Right ventricle myocardium superior (tissue), 1 donor: ENCODE data around the gene CACNA2D2. TPM values are rescaled to one million over a fixed set of nuclear protein-coding genes. Genes with fewer than 3 reads are reported as not detected.

Experiments
- ATAC-seq: fragments of 200-7000 bp; cut with Tn5 transposase; one replicate; pipeline ENCODE4 v1.9.1; 2020; ENCODE audit warnings: mild to moderate bottlenecking; ENCODE audit not compliant: poor library complexity
- DNase-seq: peaks from one replicate; pipeline ENCODE4 v3.0.0-alpha.2; 2020
- intact Hi-C: fragments of 100-400 bp; cut with DNase I; formaldehyde crosslinking; loops from one replicate; pipeline ENCODE4 v1.11.2; 2022
- total RNA-seq: library from RNA; stranded (reverse); fragmentation: NEBNext Ultra II Directional; extraction: Animal tissue kit (Norgen Biotek cat#: 25700); gene quantifications from one replicate; pipeline ENCODE4 v1.2.1, GENCODE V29; 2021
- donor health status: DM: no; HTN: yes; CAD: no; lungs with severe emphysema.

Gene CACNA2D2
- total RNA-seq, 1 donor from 2014 or later = 1.6 TPM

DNA sequence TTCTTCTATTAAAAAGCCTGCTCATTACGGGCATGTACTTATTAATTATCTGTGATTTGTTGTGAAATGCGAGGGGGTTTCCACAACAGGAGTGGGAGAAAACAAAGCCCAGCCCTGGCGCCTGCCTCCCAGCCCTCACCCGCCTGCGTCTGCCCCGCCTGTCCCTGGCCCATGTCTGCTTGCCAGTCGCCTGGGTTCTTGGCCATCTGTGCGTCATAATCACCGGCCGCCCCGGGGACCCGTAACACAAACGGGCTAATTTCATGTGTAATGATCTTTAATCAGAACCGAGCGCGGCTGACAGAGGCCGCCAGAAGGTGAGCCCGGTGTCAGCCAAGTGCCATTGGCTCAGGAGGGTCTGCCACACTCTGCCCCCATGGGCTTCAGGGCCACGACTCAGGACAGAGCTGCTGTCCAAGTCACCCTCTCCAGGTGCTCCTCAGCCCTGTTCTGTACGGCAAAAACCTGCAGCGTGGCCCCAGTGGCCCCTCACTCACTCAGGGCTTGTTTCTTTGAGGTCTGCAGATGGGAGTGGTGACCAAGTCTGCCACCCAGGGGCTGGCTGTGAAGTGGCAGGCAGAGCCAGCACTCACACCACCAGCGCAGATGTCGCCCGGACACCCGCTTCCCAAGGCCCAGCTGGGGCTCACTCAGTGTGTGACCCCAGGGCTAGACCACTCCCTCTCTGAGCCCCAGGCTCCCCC is 115.3 kb downstream of the CACNA2D2 start:
- ATAC-seq = no peak
- intact Hi-C loops = no loop called here
- DNase-seq = no peak

GRCh38 chr3:50385754-50386153 is 117.7 kb downstream of the CACNA2D2 start:
- ATAC-seq (no peak), DNase-seq (no peak)
- intact Hi-C loops = no loop called here

- DNase-seq (no peak), ATAC-seq (no peak)
- intact Hi-C loops = no loop called here
Observed at GRCh38 chr3:50383750-50384149, 119.7 kb downstream of the CACNA2D2 start.

- intact Hi-C loops = no loop called here
- no peak for ATAC-seq
- DNase-seq = no peak
Observed at GRCh38 chr3:50382722-50383121, 120.7 kb downstream of the CACNA2D2 start.

DNA sequence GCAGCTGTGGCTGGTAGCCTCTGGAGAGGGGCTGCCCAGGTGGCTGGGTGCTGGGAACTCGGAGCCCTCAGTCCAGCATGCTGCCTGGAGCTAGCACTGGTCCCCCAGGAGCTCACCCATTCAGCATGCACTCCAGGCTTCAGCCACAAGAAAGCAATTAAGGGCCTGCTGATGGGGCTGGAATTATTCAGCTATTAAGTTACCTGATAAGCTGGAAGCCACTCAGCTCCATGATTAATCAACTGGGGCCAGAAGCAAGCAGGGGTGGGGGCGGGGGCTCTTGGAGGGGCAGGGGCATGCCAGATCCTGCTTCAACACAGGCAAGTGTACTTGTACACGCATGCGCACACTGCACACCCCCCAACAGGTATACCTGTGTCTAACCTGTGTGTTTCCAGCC is 122.1 kb downstream of the CACNA2D2 start:
- no peak for ATAC-seq
- intact Hi-C loops = no loop called here
- DNase-seq = no peak

GRCh38 chr3:50380405-50381085 is 122.9 kb downstream of the CACNA2D2 start:
- DNase-seq (no peak), ATAC-seq (no peak)
- intact Hi-C loops = no loop called here

DNA sequence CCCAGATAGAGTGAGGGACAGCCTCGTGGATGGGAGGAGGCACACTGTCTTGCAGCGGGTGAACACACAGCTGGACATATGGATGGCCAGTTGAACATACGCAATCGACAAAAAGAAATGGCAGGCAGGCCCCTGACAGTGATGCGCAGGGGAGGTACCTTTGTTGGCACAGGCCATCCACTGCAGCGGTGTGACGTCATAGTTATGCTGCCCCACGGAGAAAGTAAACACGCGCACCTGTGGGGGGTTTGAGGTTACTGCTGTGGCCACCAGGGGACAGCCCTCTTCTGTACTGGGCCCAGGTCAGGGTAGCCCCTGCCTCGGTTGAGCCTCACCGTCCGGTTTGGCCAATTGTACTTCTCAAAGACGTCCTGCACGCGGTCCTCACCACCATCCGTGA is 124.7 kb downstream of the CACNA2D2 start:
- ATAC-seq = no peak
- intact Hi-C loops = no loop called here
- DNase-seq = no peak

GRCh38 chr3:50378024-50378423 is 125.4 kb downstream of the CACNA2D2 start:
- DNase-seq (no peak), ATAC-seq (no peak)
- intact Hi-C loops = no loop called here

GRCh38 chr3:50375258-50375931 is 128.0 kb downstream of the CACNA2D2 start:
- ATAC-seq (no peak), DNase-seq (no peak)
- intact Hi-C loops = no loop called here

- no peak for ATAC-seq
- intact Hi-C loops = no loop called here
- no peak for DNase-seq
Observed at GRCh38 chr3:50374363-50375257, 128.8 kb downstream of the CACNA2D2 start.

- ATAC-seq = no peak
- intact Hi-C loops = no loop called here
- DNase-seq = no peak
Observed at GRCh38 chr3:50373146-50374051, 130.0 kb downstream of the CACNA2D2 start.

DNA sequence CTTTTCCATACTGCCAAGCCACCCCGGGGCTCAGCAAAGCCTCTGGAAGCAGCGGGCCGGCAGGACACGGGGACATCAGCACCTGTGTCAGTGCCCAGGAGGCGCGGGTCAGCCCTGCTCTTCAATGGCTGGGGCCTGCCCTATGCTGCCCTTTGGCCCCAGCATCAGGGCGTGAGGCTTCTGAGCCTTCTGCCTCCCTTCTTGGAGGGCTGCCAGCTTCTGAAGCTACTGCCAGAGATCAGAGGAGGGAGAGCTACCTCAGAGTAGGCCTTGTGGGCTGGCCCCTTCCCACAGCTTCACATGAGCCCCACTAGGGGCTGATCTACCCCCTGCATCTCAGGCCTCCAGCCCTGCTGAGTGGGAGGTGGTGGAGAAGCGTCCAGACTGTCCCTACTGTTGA is 131.1 kb downstream of the CACNA2D2 start:
- ATAC-seq (no peak), DNase-seq (no peak)
- intact Hi-C loops = no loop called here

GRCh38 chr3:50371133-50371685 is 132.2 kb downstream of the CACNA2D2 start:
- no peak for DNase-seq
- intact Hi-C loops = no loop called here
- ATAC-seq = no peak

DNA sequence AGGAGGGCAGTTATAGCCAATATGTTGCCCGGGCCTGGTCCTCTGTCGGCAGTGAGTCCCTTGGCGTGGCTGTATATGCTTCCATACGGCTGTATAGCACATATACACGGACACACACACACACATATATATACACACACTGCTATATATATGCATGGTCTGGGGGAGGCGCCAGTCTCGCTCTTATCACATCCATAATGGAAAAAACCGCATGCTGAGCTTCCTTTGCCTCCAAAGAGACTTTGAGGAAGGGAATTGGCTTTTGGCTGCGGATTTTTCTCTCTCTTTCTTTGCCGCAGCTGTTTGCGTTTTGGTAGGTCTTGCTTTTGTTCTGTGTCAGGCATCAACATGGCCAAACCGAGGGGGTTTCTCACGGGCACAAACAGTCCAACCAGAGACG is 132.8 kb downstream of the CACNA2D2 start:
- no peak for ATAC-seq
- DNase-seq = no peak
- intact Hi-C loops = no loop called here

- ATAC-seq (no peak), DNase-seq (no peak)
- intact Hi-C loops = no loop called here
Observed at GRCh38 chr3:50369012-50369670, 134.3 kb downstream of the CACNA2D2 start.

GRCh38 chr3:50365842-50366220 is 137.6 kb downstream of the CACNA2D2 start:
- ATAC-seq (no peak), DNase-seq (no peak)
- intact Hi-C loops = no loop called here

DNA sequence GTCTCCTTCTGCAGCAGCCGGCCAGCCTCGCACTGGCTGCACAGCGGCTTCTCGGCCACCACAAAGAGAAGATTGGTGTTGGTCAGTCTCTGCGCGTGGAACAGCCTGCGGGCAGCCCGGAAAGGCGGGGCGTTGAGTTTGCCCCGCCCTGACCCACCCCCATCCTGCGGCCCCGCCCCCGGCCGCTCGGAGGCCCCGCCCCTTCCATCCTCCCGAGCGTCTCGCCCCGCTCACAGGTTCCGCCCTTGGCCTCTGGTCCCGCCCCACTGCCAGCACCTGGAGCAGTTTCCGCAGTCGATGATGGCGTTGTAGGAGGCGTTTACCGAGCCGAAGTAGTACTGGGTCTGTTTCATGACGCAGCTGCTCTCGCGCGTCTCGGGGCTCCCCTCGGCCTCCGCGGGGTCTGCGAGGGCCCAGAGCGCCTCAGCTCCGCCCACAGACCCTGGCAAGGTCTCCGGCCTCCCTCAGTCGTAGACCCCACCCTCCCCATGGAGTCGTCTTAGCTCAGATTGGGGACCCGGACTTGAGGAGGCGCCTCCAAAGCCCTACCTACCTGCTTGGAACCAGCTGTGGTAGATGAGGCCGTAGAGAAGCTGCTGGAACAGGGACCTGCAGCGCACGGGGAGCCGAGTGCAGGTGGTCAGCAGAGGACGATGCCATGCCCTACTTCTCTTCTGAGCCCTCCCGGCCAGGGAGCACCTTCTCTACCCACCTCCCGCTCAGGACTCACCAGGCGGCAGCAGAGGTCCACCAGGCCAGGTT is 138.2 kb downstream of the CACNA2D2 start:
- DNase-seq (peak; percentile 91), ATAC-seq (peak; percentile 92)
- intact Hi-C loops = no loop called here
